ENCODE measurements around the gene BBLN. TPM values are rescaled to one million over a fixed set of nuclear protein-coding genes. Genes with fewer than 3 reads are reported as not detected.

Gene BBLN
- total RNA-seq, 1 donor from 2014 or later, result 47.3 TPM

- TF ChIP-seq EZH2 (IDR thresholded peaks at IDR 0.05; ENCODE audit: insufficient read depth, low read length), result no peak
- TF ChIP-seq, protein P1, sequence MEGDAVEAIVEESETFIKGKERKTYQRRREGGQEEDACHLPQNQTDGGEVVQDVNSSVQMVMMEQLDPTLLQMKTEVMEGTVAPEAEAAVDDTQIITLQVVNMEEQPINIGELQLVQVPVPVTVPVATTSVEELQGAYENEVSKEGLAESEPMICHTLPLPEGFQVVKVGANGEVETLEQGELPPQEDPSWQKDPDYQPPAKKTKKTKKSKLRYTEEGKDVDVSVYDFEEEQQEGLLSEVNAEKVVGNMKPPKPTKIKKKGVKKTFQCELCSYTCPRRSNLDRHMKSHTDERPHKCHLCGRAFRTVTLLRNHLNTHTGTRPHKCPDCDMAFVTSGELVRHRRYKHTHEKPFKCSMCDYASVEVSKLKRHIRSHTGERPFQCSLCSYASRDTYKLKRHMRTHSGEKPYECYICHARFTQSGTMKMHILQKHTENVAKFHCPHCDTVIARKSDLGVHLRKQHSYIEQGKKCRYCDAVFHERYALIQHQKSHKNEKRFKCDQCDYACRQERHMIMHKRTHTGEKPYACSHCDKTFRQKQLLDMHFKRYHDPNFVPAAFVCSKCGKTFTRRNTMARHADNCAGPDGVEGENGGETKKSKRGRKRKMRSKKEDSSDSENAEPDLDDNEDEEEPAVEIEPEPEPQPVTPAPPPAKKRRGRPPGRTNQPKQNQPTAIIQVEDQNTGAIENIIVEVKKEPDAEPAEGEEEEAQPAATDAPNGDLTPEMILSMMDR (IDR thresholded peaks at IDR 0.05; ENCODE audit: insufficient read depth, low read depth, low read length), result no peak
- no peak overlapping the region for H3K9ac ChIP-seq (ENCODE audit: low read length)
- no peak overlapping the region for H3K4me2 ChIP-seq (ENCODE audit: low read length)
- peaks cover 26% of the 10 kb centered on the region for H3K36me3 ChIP-seq (ENCODE audit: insufficient read depth, low read length)
- H3K9me3 ChIP-seq (ENCODE audit: insufficient read depth, low read depth, low read length), result no peaks in the 10 kb centered on the region
- H3K27ac Mint-ChIP-seq (ENCODE audit: unreplicated experiment), result no peak overlapping the region
- no peak overlapping the region for H3K4me3 Mint-ChIP-seq (ENCODE audit: unreplicated experiment)
- H3K4me3 ChIP-seq (ENCODE audit: insufficient read depth, low read depth, low read length), result no peak overlapping the region
- H3K4me1 Mint-ChIP-seq (ENCODE audit: low read depth, unreplicated experiment), result peaks cover under 1% of the 10 kb centered on the region
- peaks cover 19% of the 10 kb centered on the region for H3K36me3 Mint-ChIP-seq (ENCODE audit: low read depth, unreplicated experiment)
- H3K79me2 ChIP-seq (ENCODE audit: insufficient read depth, low read length), result peaks cover 4% of the 10 kb centered on the region
- H2AFZ ChIP-seq (ENCODE audit: low read depth, low read length), result no peak overlapping the region
- H3K4me1 ChIP-seq (ENCODE audit: insufficient read depth, low read length), result peaks cover 4% of the 10 kb centered on the region
- H3K9me3 Mint-ChIP-seq (ENCODE audit: unreplicated experiment), result no peaks in the 10 kb centered on the region
- peaks cover 24% of the 10 kb centered on the region for H4K20me1 ChIP-seq (ENCODE audit: insufficient read depth, low read length)
- H3K27ac ChIP-seq (ENCODE audit: low read depth, low read length), result no peak overlapping the region
- no peaks in the 10 kb centered on the region for H3K27me3 ChIP-seq (ENCODE audit: insufficient read depth, low read length)
- DNase-seq (ENCODE audit: low read depth) (no peak), FAIRE-seq (no peak)
- H3K27me3 Mint-ChIP-seq (ENCODE audit: low read depth, unreplicated experiment), result no peaks in the 10 kb centered on the region
Observed at GRCh38 chr9:128169492-128169891, 9.4 kb downstream of the BBLN start.

GRCh38 chr9:128169925-128170324 is 9.9 kb downstream of the BBLN start:
- H3K36me3 Mint-ChIP-seq (ENCODE audit: low read depth, unreplicated experiment), result peaks cover 17% of the 10 kb centered on the region
- H3K4me1 ChIP-seq (ENCODE audit: insufficient read depth, low read length), result peaks cover 6% of the 10 kb centered on the region
- no peak overlapping the region for H3K27ac ChIP-seq (ENCODE audit: low read depth, low read length)
- H3K9me3 Mint-ChIP-seq (ENCODE audit: unreplicated experiment), result no peaks in the 10 kb centered on the region
- H3K4me1 Mint-ChIP-seq (ENCODE audit: low read depth, unreplicated experiment), result no peaks in the 10 kb centered on the region
- peaks cover 26% of the 10 kb centered on the region for H4K20me1 ChIP-seq (ENCODE audit: insufficient read depth, low read length)
- H3K36me3 ChIP-seq (ENCODE audit: insufficient read depth, low read length), result peaks cover 25% of the 10 kb centered on the region
- no peak overlapping the region for H3K27ac Mint-ChIP-seq (ENCODE audit: unreplicated experiment)
- no peak overlapping the region for H2AFZ ChIP-seq (ENCODE audit: low read depth, low read length)
- TF ChIP-seq EZH2 (IDR thresholded peaks at IDR 0.05; ENCODE audit: insufficient read depth, low read length), result no peak
- TF ChIP-seq, protein P1 (IDR thresholded peaks at IDR 0.05; ENCODE audit: insufficient read depth, low read depth, low read length), result no peak
- DNase-seq (ENCODE audit: low read depth) (no peak), FAIRE-seq (no peak)
- no peak overlapping the region for H3K4me3 ChIP-seq (ENCODE audit: insufficient read depth, low read depth, low read length)
- no peaks in the 10 kb centered on the region for H3K9me3 ChIP-seq (ENCODE audit: insufficient read depth, low read depth, low read length)
- H3K27me3 ChIP-seq (ENCODE audit: insufficient read depth, low read length), result no peaks in the 10 kb centered on the region
- H3K9ac ChIP-seq (ENCODE audit: low read length), result no peak overlapping the region
- no peak overlapping the region for H3K4me2 ChIP-seq (ENCODE audit: low read length)
- no peaks in the 10 kb centered on the region for H3K27me3 Mint-ChIP-seq (ENCODE audit: low read depth, unreplicated experiment)
- no peak overlapping the region for H3K4me3 Mint-ChIP-seq (ENCODE audit: unreplicated experiment)
- H3K79me2 ChIP-seq (ENCODE audit: insufficient read depth, low read length), result peaks cover 4% of the 10 kb centered on the region

- H3K4me3 Mint-ChIP-seq (ENCODE audit: unreplicated experiment), result no peak overlapping the region
- H3K4me2 ChIP-seq (ENCODE audit: low read length), result no peak overlapping the region
- no peak overlapping the region for H2AFZ ChIP-seq (ENCODE audit: low read depth, low read length)
- no peaks in the 10 kb centered on the region for H3K27me3 ChIP-seq (ENCODE audit: insufficient read depth, low read length)
- peaks cover 37% of the 10 kb centered on the region for H3K36me3 ChIP-seq (ENCODE audit: insufficient read depth, low read length)
- peaks cover 6% of the 10 kb centered on the region for H3K9me3 ChIP-seq (ENCODE audit: insufficient read depth, low read depth, low read length)
- H3K4me1 Mint-ChIP-seq (ENCODE audit: low read depth, unreplicated experiment), result no peaks in the 10 kb centered on the region
- no peak overlapping the region for H3K27ac Mint-ChIP-seq (ENCODE audit: unreplicated experiment)
- H3K4me3 ChIP-seq (ENCODE audit: insufficient read depth, low read depth, low read length), result no peak overlapping the region
- TF ChIP-seq, protein P1 (IDR thresholded peaks at IDR 0.05; ENCODE audit: insufficient read depth, low read depth, low read length), result no peak
- no peak for TF ChIP-seq EZH2 (IDR thresholded peaks at IDR 0.05; ENCODE audit: insufficient read depth, low read length)
- no peaks in the 10 kb centered on the region for H3K9me3 Mint-ChIP-seq (ENCODE audit: unreplicated experiment)
- H3K27ac ChIP-seq (ENCODE audit: low read depth, low read length), result no peak overlapping the region
- H4K20me1 ChIP-seq (ENCODE audit: insufficient read depth, low read length), result peaks cover 26% of the 10 kb centered on the region
- H3K9ac ChIP-seq (ENCODE audit: low read length), result no peak overlapping the region
- no peak for FAIRE-seq
- no peak for DNase-seq (ENCODE audit: low read depth)
- H3K36me3 Mint-ChIP-seq (ENCODE audit: low read depth, unreplicated experiment), result peaks cover 26% of the 10 kb centered on the region
- H3K79me2 ChIP-seq (ENCODE audit: insufficient read depth, low read length), result no peaks in the 10 kb centered on the region
- H3K4me1 ChIP-seq (ENCODE audit: insufficient read depth, low read length), result peaks cover 12% of the 10 kb centered on the region
- H3K27me3 Mint-ChIP-seq (ENCODE audit: low read depth, unreplicated experiment), result no peaks in the 10 kb centered on the region
Observed at GRCh38 chr9:128174062-128174461, 14.0 kb downstream of the BBLN start.

Measured in astrocyte (in vitro differentiated cells and primary cell).